Raji (cell line): ENCODE data around the gene SLF2.

Experiments
- POLR2A ChIP-seq: IDR thresholded peaks from 2 replicates; pipeline ENCODE4 v1.6.1; 2011; ENCODE audit warnings: low read depth, low read length, control low read depth; ENCODE audit not compliant: insufficient read depth

SLF2 gene

GRCh38 chr10:100909501-100910263 lies 3.1 kb upstream of the SLF2 start:
- no peak for TF ChIP-seq POLR2A

- TF ChIP-seq POLR2A, result no peak
These were observed 1.3 kb upstream of the SLF2 start for GRCh38 chr10:100911472-100911871.

- TF ChIP-seq POLR2A, result no peak
These were observed 654 bp upstream of the SLF2 start for GRCh38 chr10:100912013-100912604.

GRCh38 chr10:100913470-100913865 lies 705 bp downstream of the SLF2 start:
- TF ChIP-seq POLR2A, result no peak

- no peak for TF ChIP-seq POLR2A
These were observed 4.3 kb downstream of the SLF2 start for GRCh38 chr10:100917071-100917470.

- TF ChIP-seq POLR2A, result no peak
These were observed 10.8 kb downstream of the SLF2 start for GRCh38 chr10:100923580-100923979.

GRCh38 chr10:100927266-100927665 lies 14.5 kb downstream of the SLF2 start:
- TF ChIP-seq POLR2A, result no peak

GRCh38 chr10:100928039-100928438 lies 15.3 kb downstream of the SLF2 start:
- TF ChIP-seq POLR2A, result no peak

- no peak for TF ChIP-seq POLR2A
These were observed 17.6 kb downstream of the SLF2 start for GRCh38 chr10:100930368-100930767.

- no peak for TF ChIP-seq POLR2A
These were observed 21.4 kb downstream of the SLF2 start for GRCh38 chr10:100934084-100934659.

GRCh38 chr10:100939763-100940344 lies 27.1 kb downstream of the SLF2 start:
- no peak for TF ChIP-seq POLR2A

- TF ChIP-seq POLR2A, result no peak
These were observed 29.5 kb downstream of the SLF2 start for GRCh38 chr10:100942229-100942628.

GRCh38 chr10:100943508-100943907 lies 30.7 kb downstream of the SLF2 start:
- TF ChIP-seq POLR2A, result no peak

GRCh38 chr10:100945754-100946153 lies 33.0 kb downstream of the SLF2 start:
- TF ChIP-seq POLR2A, result no peak

GRCh38 chr10:100948916-100949315 lies 36.2 kb downstream of the SLF2 start:
- no peak for TF ChIP-seq POLR2A

- TF ChIP-seq POLR2A, result no peak
These were observed 47.5 kb downstream of the SLF2 start for GRCh38 chr10:100960251-100960650.
